ENCODE results near the gene DDX42. TPM values are rescaled to one million over a fixed set of nuclear protein-coding genes. Genes with fewer than 3 reads are reported as not detected.

The DDX42 gene
- total RNA-seq, 1 experiment from 2014 or later = 128 TPM

GRCh38 chr17:63773272-63774140, 464 bp upstream of the DDX42 start, which contains the start of gene CCDC47 (continued):
- TF ChIP-seq, protein P1, sequence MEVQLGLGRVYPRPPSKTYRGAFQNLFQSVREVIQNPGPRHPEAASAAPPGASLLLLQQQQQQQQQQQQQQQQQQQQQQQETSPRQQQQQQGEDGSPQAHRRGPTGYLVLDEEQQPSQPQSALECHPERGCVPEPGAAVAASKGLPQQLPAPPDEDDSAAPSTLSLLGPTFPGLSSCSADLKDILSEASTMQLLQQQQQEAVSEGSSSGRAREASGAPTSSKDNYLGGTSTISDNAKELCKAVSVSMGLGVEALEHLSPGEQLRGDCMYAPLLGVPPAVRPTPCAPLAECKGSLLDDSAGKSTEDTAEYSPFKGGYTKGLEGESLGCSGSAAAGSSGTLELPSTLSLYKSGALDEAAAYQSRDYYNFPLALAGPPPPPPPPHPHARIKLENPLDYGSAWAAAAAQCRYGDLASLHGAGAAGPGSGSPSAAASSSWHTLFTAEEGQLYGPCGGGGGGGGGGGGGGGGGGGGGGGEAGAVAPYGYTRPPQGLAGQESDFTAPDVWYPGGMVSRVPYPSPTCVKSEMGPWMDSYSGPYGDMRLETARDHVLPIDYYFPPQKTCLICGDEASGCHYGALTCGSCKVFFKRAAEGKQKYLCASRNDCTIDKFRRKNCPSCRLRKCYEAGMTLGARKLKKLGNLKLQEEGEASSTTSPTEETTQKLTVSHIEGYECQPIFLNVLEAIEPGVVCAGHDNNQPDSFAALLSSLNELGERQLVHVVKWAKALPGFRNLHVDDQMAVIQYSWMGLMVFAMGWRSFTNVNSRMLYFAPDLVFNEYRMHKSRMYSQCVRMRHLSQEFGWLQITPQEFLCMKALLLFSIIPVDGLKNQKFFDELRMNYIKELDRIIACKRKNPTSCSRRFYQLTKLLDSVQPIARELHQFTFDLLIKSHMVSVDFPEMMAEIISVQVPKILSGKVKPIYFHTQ (CRISPR knock-in tag; IDR thresholded peaks at IDR 0.05) = no peak; the same call in 1 of the 2 replicates
- TF ChIP-seq, protein P2, sequence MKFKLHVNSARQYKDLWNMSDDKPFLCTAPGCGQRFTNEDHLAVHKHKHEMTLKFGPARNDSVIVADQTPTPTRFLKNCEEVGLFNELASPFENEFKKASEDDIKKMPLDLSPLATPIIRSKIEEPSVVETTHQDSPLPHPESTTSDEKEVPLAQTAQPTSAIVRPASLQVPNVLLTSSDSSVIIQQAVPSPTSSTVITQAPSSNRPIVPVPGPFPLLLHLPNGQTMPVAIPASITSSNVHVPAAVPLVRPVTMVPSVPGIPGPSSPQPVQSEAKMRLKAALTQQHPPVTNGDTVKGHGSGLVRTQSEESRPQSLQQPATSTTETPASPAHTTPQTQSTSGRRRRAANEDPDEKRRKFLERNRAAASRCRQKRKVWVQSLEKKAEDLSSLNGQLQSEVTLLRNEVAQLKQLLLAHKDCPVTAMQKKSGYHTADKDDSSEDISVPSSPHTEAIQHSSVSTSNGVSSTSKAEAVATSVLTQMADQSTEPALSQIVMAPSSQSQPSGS (CRISPR knock-in tag; IDR thresholded peaks at IDR 0.05; ENCODE audit: borderline replicate concordance, low read depth) = no peak
- TF ChIP-seq, protein P3, sequence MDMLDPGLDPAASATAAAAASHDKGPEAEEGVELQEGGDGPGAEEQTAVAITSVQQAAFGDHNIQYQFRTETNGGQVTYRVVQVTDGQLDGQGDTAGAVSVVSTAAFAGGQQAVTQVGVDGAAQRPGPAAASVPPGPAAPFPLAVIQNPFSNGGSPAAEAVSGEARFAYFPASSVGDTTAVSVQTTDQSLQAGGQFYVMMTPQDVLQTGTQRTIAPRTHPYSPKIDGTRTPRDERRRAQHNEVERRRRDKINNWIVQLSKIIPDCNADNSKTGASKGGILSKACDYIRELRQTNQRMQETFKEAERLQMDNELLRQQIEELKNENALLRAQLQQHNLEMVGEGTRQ (CRISPR knock-in tag; IDR thresholded peaks at IDR 0.05) = peak; percentile 93
- TF ChIP-seq SP1 (CRISPR knock-in tag; conservative IDR thresholded peaks at IDR 0.05) = peak; percentile 71
- TF ChIP-seq, protein P4, sequence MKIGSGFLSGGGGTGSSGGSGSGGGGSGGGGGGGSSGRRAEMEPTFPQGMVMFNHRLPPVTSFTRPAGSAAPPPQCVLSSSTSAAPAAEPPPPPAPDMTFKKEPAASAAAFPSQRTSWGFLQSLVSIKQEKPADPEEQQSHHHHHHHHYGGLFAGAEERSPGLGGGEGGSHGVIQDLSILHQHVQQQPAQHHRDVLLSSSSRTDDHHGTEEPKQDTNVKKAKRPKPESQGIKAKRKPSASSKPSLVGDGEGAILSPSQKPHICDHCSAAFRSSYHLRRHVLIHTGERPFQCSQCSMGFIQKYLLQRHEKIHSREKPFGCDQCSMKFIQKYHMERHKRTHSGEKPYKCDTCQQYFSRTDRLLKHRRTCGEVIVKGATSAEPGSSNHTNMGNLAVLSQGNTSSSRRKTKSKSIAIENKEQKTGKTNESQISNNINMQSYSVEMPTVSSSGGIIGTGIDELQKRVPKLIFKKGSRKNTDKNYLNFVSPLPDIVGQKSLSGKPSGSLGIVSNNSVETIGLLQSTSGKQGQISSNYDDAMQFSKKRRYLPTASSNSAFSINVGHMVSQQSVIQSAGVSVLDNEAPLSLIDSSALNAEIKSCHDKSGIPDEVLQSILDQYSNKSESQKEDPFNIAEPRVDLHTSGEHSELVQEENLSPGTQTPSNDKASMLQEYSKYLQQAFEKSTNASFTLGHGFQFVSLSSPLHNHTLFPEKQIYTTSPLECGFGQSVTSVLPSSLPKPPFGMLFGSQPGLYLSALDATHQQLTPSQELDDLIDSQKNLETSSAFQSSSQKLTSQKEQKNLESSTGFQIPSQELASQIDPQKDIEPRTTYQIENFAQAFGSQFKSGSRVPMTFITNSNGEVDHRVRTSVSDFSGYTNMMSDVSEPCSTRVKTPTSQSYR (CRISPR knock-in tag; IDR thresholded peaks at IDR 0.05) = no peak
- TF ChIP-seq PRRX2 (CRISPR knock-in tag; IDR thresholded peaks at IDR 0.05) = 0 out of 2 replicates have a peak, but pooled peaks have one; percentile 19
- peak; percentile 98 for TF ChIP-seq ZBTB21 (CRISPR knock-in tag; IDR thresholded peaks at IDR 0.05; ENCODE audit: borderline replicate concordance)
- peak; percentile 83; the same call in 1 of the 2 replicates for TF ChIP-seq ETV6 (CRISPR knock-in tag; IDR thresholded peaks at IDR 0.05)
- TF ChIP-seq NR3C1 (CRISPR knock-in tag; conservative IDR thresholded peaks at IDR 0.05; ENCODE audit: low read depth) = no peak
- TF ChIP-seq, protein P5, sequence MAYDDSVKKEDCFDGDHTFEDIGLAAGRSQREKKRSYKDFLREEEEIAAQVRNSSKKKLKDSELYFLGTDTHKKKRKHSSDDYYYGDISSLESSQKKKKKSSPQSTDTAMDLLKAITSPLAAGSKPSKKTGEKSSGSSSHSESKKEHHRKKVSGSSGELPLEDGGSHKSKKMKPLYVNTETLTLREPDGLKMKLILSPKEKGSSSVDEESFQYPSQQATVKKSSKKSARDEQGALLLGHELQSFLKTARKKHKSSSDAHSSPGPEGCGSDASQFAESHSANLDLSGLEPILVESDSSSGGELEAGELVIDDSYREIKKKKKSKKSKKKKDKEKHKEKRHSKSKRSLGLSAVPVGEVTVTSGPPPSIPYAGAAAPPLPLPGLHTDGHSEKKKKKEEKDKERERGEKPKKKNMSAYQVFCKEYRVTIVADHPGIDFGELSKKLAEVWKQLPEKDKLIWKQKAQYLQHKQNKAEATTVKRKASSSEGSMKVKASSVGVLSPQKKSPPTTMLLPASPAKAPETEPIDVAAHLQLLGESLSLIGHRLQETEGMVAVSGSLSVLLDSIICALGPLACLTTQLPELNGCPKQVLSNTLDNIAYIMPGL (CRISPR knock-in tag; IDR thresholded peaks at IDR 0.05) = peak; percentile 68
- no peak for TF ChIP-seq TEAD4 (CRISPR knock-in tag; IDR thresholded peaks at IDR 0.05)
- peak; percentile 92 for TF ChIP-seq GABPB1 (CRISPR knock-in tag; IDR thresholded peaks at IDR 0.05)
- no peak for TF ChIP-seq SOX15 (CRISPR knock-in tag; IDR thresholded peaks at IDR 0.05)
- peak; percentile 97 for TF ChIP-seq ARID4B (CRISPR knock-in tag; IDR thresholded peaks at IDR 0.05; ENCODE audit: borderline replicate concordance)
- no peak; the same call in 1 of the 2 replicates for TF ChIP-seq AFF4 (CRISPR knock-in tag; IDR thresholded peaks at IDR 0.05; ENCODE audit: borderline replicate concordance)
- TF ChIP-seq ZNF219 (CRISPR knock-in tag; IDR thresholded peaks at IDR 0.05; ENCODE audit: borderline replicate concordance) = no peak
- no peak for TF ChIP-seq NR1H2 (CRISPR knock-in tag; IDR thresholded peaks at IDR 0.05)
- TF ChIP-seq MYBL2 (CRISPR knock-in tag; IDR thresholded peaks at IDR 0.05) = peak; percentile 65; the same call in 1 of the 2 replicates
- TF ChIP-seq JUN (CRISPR knock-in tag; IDR thresholded peaks at IDR 0.05) = no peak; the same call in 1 of the 2 replicates
- no peak for TF ChIP-seq NFATC4 (CRISPR knock-in tag; IDR thresholded peaks at IDR 0.05)

Data from WTC11 (cell line).